Measurements from ENCODE around the gene KRTAP13-3. TPM values are rescaled to one million over a fixed set of nuclear protein-coding genes. Genes with fewer than 3 reads are reported as not detected.

Gene KRTAP13-3
- total RNA-seq, 1 experiment from 2014 or later, result not detected

Other genes starting within 250 kb of the KRTAP13-3 start
- gene CLDN8, start 209.8 kb downstream of the KRTAP13-3 start, total RNA-seq (2014; rRNA removed; shearing (Covaris generic)), result not detected in 2 replicates
- not detected in 2 replicates for gene KRTAP24-1, start 143.0 kb downstream of the KRTAP13-3 start, total RNA-seq (2014; rRNA removed; shearing (Covaris generic))
- not detected in 2 replicates for gene KRTAP25-1, start 136.4 kb downstream of the KRTAP13-3 start, total RNA-seq (2014; rRNA removed; shearing (Covaris generic))
- gene KRTAP26-1, start 105.6 kb downstream of the KRTAP13-3 start, total RNA-seq (2014; rRNA removed; shearing (Covaris generic)), result not detected in 2 replicates
- gene KRTAP27-1, start 88.2 kb downstream of the KRTAP13-3 start, total RNA-seq (2014; rRNA removed; shearing (Covaris generic)), result not detected in 2 replicates
- gene KRTAP23-1, start 77.3 kb downstream of the KRTAP13-3 start, total RNA-seq (2014; rRNA removed; shearing (Covaris generic)), result not detected in 2 replicates
- not detected in 2 replicates for gene KRTAP13-2, start 53.7 kb downstream of the KRTAP13-3 start, total RNA-seq (2014; rRNA removed; shearing (Covaris generic))
- not detected in 2 replicates for gene KRTAP13-1, start 29.9 kb downstream of the KRTAP13-3 start, total RNA-seq (2014; rRNA removed; shearing (Covaris generic))
- gene KRTAP13-4, start 4.3 kb upstream of the KRTAP13-3 start, total RNA-seq (2014; rRNA removed; shearing (Covaris generic)), result not detected in 2 replicates
- not detected in 2 replicates for gene KRTAP15-1, start 14.3 kb upstream of the KRTAP13-3 start, total RNA-seq (2014; rRNA removed; shearing (Covaris generic))
- not detected in 2 replicates for gene KRTAP19-1, start 54.4 kb upstream of the KRTAP13-3 start, total RNA-seq (2014; rRNA removed; shearing (Covaris generic))
- gene KRTAP19-2, start 61.5 kb upstream of the KRTAP13-3 start, total RNA-seq (2014; rRNA removed; shearing (Covaris generic)), result not detected in 2 replicates
- not detected in 2 replicates for gene KRTAP19-3, start 66.1 kb upstream of the KRTAP13-3 start, total RNA-seq (2014; rRNA removed; shearing (Covaris generic))
- not detected in 2 replicates for gene KRTAP19-4, start 71.2 kb upstream of the KRTAP13-3 start, total RNA-seq (2014; rRNA removed; shearing (Covaris generic))
- gene KRTAP19-5, start 76.2 kb upstream of the KRTAP13-3 start, total RNA-seq (2014; rRNA removed; shearing (Covaris generic)), result not detected in 2 replicates
- gene KRTAP19-6, start 115.9 kb upstream of the KRTAP13-3 start, total RNA-seq (2014; rRNA removed; shearing (Covaris generic)), result not detected in 2 replicates
- not detected in 2 replicates for gene KRTAP19-7, start 135.4 kb upstream of the KRTAP13-3 start, total RNA-seq (2014; rRNA removed; shearing (Covaris generic))
- gene KRTAP22-2, start 164.5 kb upstream of the KRTAP13-3 start, total RNA-seq (2014; rRNA removed; shearing (Covaris generic)), result not detected in 2 replicates
- not detected in 2 replicates for gene KRTAP6-3, start 166.5 kb upstream of the KRTAP13-3 start, total RNA-seq (2014; rRNA removed; shearing (Covaris generic))
- gene KRTAP6-2, start 173.0 kb upstream of the KRTAP13-3 start, total RNA-seq (2014; rRNA removed; shearing (Covaris generic)), result not detected in 2 replicates
- not detected in 2 replicates for gene KRTAP22-1, start 175.2 kb upstream of the KRTAP13-3 start, total RNA-seq (2014; rRNA removed; shearing (Covaris generic))
- not detected in 2 replicates for gene KRTAP6-1, start 188.0 kb upstream of the KRTAP13-3 start, total RNA-seq (2014; rRNA removed; shearing (Covaris generic))
- not detected in 2 replicates for gene KRTAP20-1, start 190.5 kb upstream of the KRTAP13-3 start, total RNA-seq (2014; rRNA removed; shearing (Covaris generic))
- not detected in 2 replicates for gene KRTAP20-4, start 194.7 kb upstream of the KRTAP13-3 start, total RNA-seq (2014; rRNA removed; shearing (Covaris generic))
- gene KRTAP20-2, start 209.3 kb upstream of the KRTAP13-3 start, total RNA-seq (2014; rRNA removed; shearing (Covaris generic)), result not detected in 2 replicates
- not detected in 2 replicates for gene KRTAP20-3, start 216.9 kb upstream of the KRTAP13-3 start, total RNA-seq (2014; rRNA removed; shearing (Covaris generic))